HG03064 (cell line): ENCODE measurements around the gene LRRC2.
A peak's percentile ranks its signal among the peaks of the same experiment; 100 is the strongest.
"Not testable (repeated sequence)": the region's sequence is repeated elsewhere in the genome, so short reads cannot be mapped to it uniquely, and the experiment has no call there.

Experiments
- ATAC-seq: cut with Tn5 transposase; IDR thresholded peaks from one replicate; pipeline ENCODE4 v1.9.1; 2021; ENCODE audit warnings: low read depth; ENCODE audit not compliant: unreplicated experiment

Gene LRRC2

GRCh38 chr3:46501702-46502101 lies 64.4 kb downstream of the LRRC2 start:
- no peak for ATAC-seq

- no peak for ATAC-seq
Observed at GRCh38 chr3:46500656-46501635, 65.2 kb downstream of the LRRC2 start.

GRCh38 chr3:46498916-46499519 lies 67.1 kb downstream of the LRRC2 start:
- ATAC-seq = no peak

- ATAC-seq = no peak
Observed at GRCh38 chr3:46497556-46498265, 68.4 kb downstream of the LRRC2 start, which contains the start of gene RTP3. TSS of gene RTP3 (plus strand) at chr3:46497976. CDS start at chr3:46498063, 87 bp downstream.

GRCh38 chr3:46496746-46497555 lies 69.2 kb downstream of the LRRC2 start:
- ATAC-seq = no peak

GRCh38 chr3:46495901-46496456 lies 70.1 kb downstream of the LRRC2 start:
- ATAC-seq = no peak

GRCh38 chr3:46494491-46494890 lies 71.6 kb downstream of the LRRC2 start:
- not testable (repeated sequence) for ATAC-seq

- no peak for ATAC-seq
Observed at GRCh38 chr3:46492890-46493547, 73.1 kb downstream of the LRRC2 start.

- ATAC-seq = no peak
Observed at GRCh38 chr3:46491089-46492070, 74.7 kb downstream of the LRRC2 start.

GRCh38 chr3:46490338-46491084 lies 75.6 kb downstream of the LRRC2 start:
- ATAC-seq = no peak

GRCh38 chr3:46489875-46490274 lies 76.2 kb downstream of the LRRC2 start:
- ATAC-seq = no peak

GRCh38 chr3:46489381-46489780 lies 76.7 kb downstream of the LRRC2 start:
- no peak for ATAC-seq

- ATAC-seq = peak; percentile 88
Observed at GRCh38 chr3:46488735-46489361, 77.3 kb downstream of the LRRC2 start.

- no peak for ATAC-seq
Observed at GRCh38 chr3:46485779-46486175, 80.3 kb downstream of the LRRC2 start.

- ATAC-seq = no peak
Observed at GRCh38 chr3:46484911-46485778, 81.0 kb downstream of the LRRC2 start.

- no peak for ATAC-seq
Observed at GRCh38 chr3:46484388-46484787, 81.7 kb downstream of the LRRC2 start.
